Endothelial cell of umbilical vein (primary cell): Measurements from ENCODE around the gene REPIN1. TPM values are rescaled to one million over a fixed set of nuclear protein-coding genes. Genes with fewer than 3 reads are reported as not detected.

Source experiments
- BruUV-seq: library from RNA; stranded (reverse); fragments of 400-500 nt; replicated peaks from 2 replicates; lab custom pipeline; 2021; lab: Mats Ljungman, UMichigan
- CTCF ChIA-PET: fragments of 300-600, 350-600 bp; sonication (Branson Sonifier 250); formaldehyde crosslinking; loops from one replicate; lab custom pipeline; 2021; ENCODE audit warnings: antibody characterized with exemption, inconsistent platforms; lab: Charles Lee
- POLR2A ChIA-PET: fragments of 300-600, 350-600 bp; sonication (Branson Sonifier 250); formaldehyde crosslinking; loops from one replicate; lab custom pipeline; 2021; ENCODE audit warnings: antibody characterized with exemption, inconsistent platforms; lab: Charles Lee
- DNase-seq: peaks from one replicate; pipeline ENCODE4 v3.0.0-alpha.2; 2011; ENCODE audit warnings: low read depth, low spot score
- FAIRE-seq: peaks from 2 replicates; lab custom pipeline; 2011; peaks lifted over from hg19 to GRCh38; lab: Jason Lieb, UNC
- H2AFZ ChIP-seq: 2 replicates; pipeline ENCODE4 v1.6.0; 2012; ENCODE audit warnings: low read depth, low read length, control low read depth, inconsistent platforms
- H3K27ac ChIP-seq: 2 replicates; pipeline ENCODE4 v1.5.1; 2011; ENCODE audit warnings: low read depth, mild to moderate bottlenecking, control low read depth, low read length, moderate library complexity; ENCODE audit not compliant: insufficient read depth
- H3K27me3 ChIP-seq, 2 experiments: 2 replicates each; pipeline versions ENCODE4 v1.6.0 to v1.6.1; 2011; ENCODE audit warnings: low read length in 2 of 2, mixed read lengths in 1 of 2; ENCODE audit not compliant: control insufficient read depth in 2 of 2, insufficient read depth in 2 of 2
- H3K36me3 ChIP-seq, 2 experiments: 2 replicates in 1 of 2; 3 replicates in 1 of 2; pipeline ENCODE4 v1.5.1; 2011; ENCODE audit warnings: low read length in 2 of 2, mild to moderate bottlenecking in 1 of 2, moderate library complexity in 1 of 2; ENCODE audit not compliant: control insufficient read depth in 2 of 2, insufficient read depth in 2 of 2; ENCODE audit errors: extremely low read depth in 1 of 2
- H3K4me1 ChIP-seq: 3 replicates; pipeline ENCODE4 v1.5.1; 2011; ENCODE audit warnings: mild to moderate bottlenecking, low read length; ENCODE audit not compliant: control insufficient read depth, insufficient read depth; ENCODE audit errors: extremely low read depth
- H3K4me2 ChIP-seq: 2 replicates; pipeline ENCODE4 v1.6.1; 2011; ENCODE audit warnings: low read length, control low read depth, mixed read lengths; ENCODE audit not compliant: insufficient read depth
- H3K4me3 ChIP-seq, 3 experiments: fragments of 200-600 bp in 1 of 3; sonication (generic), shearing (Covaris generic) in 1 of 3; replicated peaks in 1 of 3; 2 replicates each; pipeline ENCODE4 v1.5.1; 2011 to 2016; ENCODE audit warnings: control low read depth in 3 of 3, low read length in 3 of 3, mild to moderate bottlenecking in 2 of 3, inconsistent platforms in 1 of 3, low read depth in 1 of 3, moderate library complexity in 1 of 3; ENCODE audit not compliant: insufficient read depth in 1 of 3
- H3K79me2 ChIP-seq: 2 replicates; pipeline ENCODE4 v1.6.0; 2012; ENCODE audit warnings: low read length, inconsistent platforms; ENCODE audit not compliant: control insufficient read depth, insufficient read depth
- H3K9ac ChIP-seq: replicated peaks from 2 replicates; pipeline ENCODE3; 2011; ENCODE audit warnings: low read length, control low read depth; ENCODE audit not compliant: insufficient read depth; ENCODE audit errors: extremely low read depth
- H3K9me1 ChIP-seq: replicated peaks from 3 replicates; pipeline ENCODE4 v1.6.0; 2011; ENCODE audit warnings: mild to moderate bottlenecking, low read length; ENCODE audit not compliant: control insufficient read depth, insufficient read depth; ENCODE audit errors: extremely low read depth
- H3K9me3 ChIP-seq: replicated peaks from 2 replicates; pipeline ENCODE4 v1.5.1; 2012; ENCODE audit warnings: low read length, inconsistent platforms; ENCODE audit not compliant: control insufficient read depth, insufficient read depth
- H4K20me1 ChIP-seq: replicated peaks from 2 replicates; pipeline ENCODE3; 2011; ENCODE audit warnings: mild to moderate bottlenecking, low read length; ENCODE audit not compliant: control insufficient read depth, insufficient read depth; ENCODE audit errors: extremely low read depth
- CTCF ChIP-seq, 2 donors: IDR thresholded peaks; 1 replicate in 1 of 2; 2 replicates in 1 of 2; pipeline ENCODE4 v1.5.1; 2011; ENCODE audit warnings: low read length in 2 of 2, mild to moderate bottlenecking in 2 of 2, moderate library complexity in 2 of 2, control low read depth in 1 of 2, inconsistent platforms in 1 of 2, low read depth in 1 of 2; ENCODE audit not compliant: insufficient read depth in 1 of 2; ENCODE audit errors: extremely low read depth in 1 of 2
- FOS ChIP-seq: IDR thresholded peaks from 2 replicates; pipeline ENCODE4 v1.6.1; 2011; ENCODE audit warnings: mild to moderate bottlenecking, low read length, moderate library complexity, borderline replicate concordance; ENCODE audit not compliant: insufficient read depth
- GATA2 ChIP-seq: IDR thresholded peaks from 2 replicates; pipeline ENCODE4 v1.7.0; 2011; ENCODE audit warnings: low read depth, mild to moderate bottlenecking, moderate library complexity, mixed read lengths, low read length; ENCODE audit not compliant: insufficient read length, insufficient read depth
- JUN ChIP-seq: IDR thresholded peaks from 2 replicates; pipeline ENCODE4 v1.6.1; 2011; ENCODE audit warnings: borderline replicate concordance, low read depth; ENCODE audit not compliant: insufficient read length, insufficient read depth
- MAX ChIP-seq: IDR thresholded peaks from 2 replicates; pipeline ENCODE4 v1.6.1; 2011; ENCODE audit not compliant: insufficient read depth, insufficient read length
- MYC ChIP-seq: IDR thresholded peaks from one replicate; pipeline ENCODE4 v1.6.1; 2011; ENCODE audit warnings: mild to moderate bottlenecking, low read depth, low read length
- POLR2A ChIP-seq: IDR thresholded peaks from 2 replicates; pipeline ENCODE4 v1.6.1; 2012; ENCODE audit warnings: low read depth, mild to moderate bottlenecking, control low read depth, low read length
- dilution Hi-C: fragments of 300-500 bp; cut with MboI; formaldehyde crosslinking; loops from one replicate; pipeline ENCODE4 v1.15.0; 2019; ENCODE audit warnings: low sequenced_read_pairs; ENCODE audit not compliant: extremely low pct_ligation_motif_present
- intact Hi-C: fragments of 100-400 bp; cut with micrococcal nuclease; formaldehyde crosslinking; loops from one replicate; pipeline ENCODE4 v1.10.0; 2022
- polyA plus RNA-seq, 4 experiments: library from polyadenylated mRNA; depleted of rRNA in 3 of 4; stranded (reverse) in 3 of 4; unstranded in 1 of 4; fragments of >200 nt; gene quantifications; 2 replicates each; pipeline versions ENCODE4 v1.2.1 to v1.2.3, GENCODE V29; 2011 to 2012; ENCODE audit warnings: missing spikeins in 1 of 4
- total RNA-seq: library from RNA; stranded (reverse); gene quantifications from 2 replicates; pipeline ENCODE4 v1.2.3, GENCODE V29; 2021

REPIN1 gene
- total and polyA plus RNA-seq, 2 donors (not counting 3 experiments of a cell fraction or from before 2014, with no cell fraction given) = 108 to 140 TPM

- intact Hi-C loops = no loop called here
- no TSS peak for BruUV-seq
- no peak overlapping the region for H3K4me2 ChIP-seq
Measured at GRCh38 chr7:150322114-150322832, 46.3 kb upstream of the REPIN1 start.

More at GRCh38 chr7:150322114-150322832, 46.3 kb upstream of the REPIN1 start:
- ChIA-PET CTCF (no interaction called here), POLR2A (no interaction called here)
- no peak for FAIRE-seq
- Histone ChIP-seq H3K36me3 (no peaks in the 10 kb centered on the region), H3K9ac (no peak overlapping the region), H3K9me3 (no peaks in the 10 kb centered on the region), H3K4me1 (peaks cover 7% of the 10 kb centered on the region), H2AFZ (no peak overlapping the region), H4K20me1 (no peaks in the 10 kb centered on the region), H3K79me2 (no peaks in the 10 kb centered on the region), H3K4me3 (no peak overlapping the region), H3K9me1 (no peaks in the 10 kb centered on the region), H3K27me3 (no peaks in the 10 kb centered on the region), H3K27ac (no peak overlapping the region)
- DNase-seq = no peak
- dilution Hi-C loops = no loop called here
- TF ChIP-seq CTCF (IDR thresholded peaks at IDR 0.05; ENCODE audit: extremely low read depth in 1 of 2, insufficient read depth in 1 of 2, low read depth in 1 of 2, low read length in 2 of 2) (no peak), MAX (no peak), JUN (no peak), GATA2 (no peak), FOS (no peak), POLR2A (no peak), MYC (no peak)
